Frontal cortex (tissue), 4 donors: ENCODE data around the gene GPR34. TPM values are rescaled to one million over a fixed set of nuclear protein-coding genes. Genes with fewer than 3 reads are reported as not detected.
"Not testable (repeated sequence)": the region's sequence is repeated elsewhere in the genome, so short reads cannot be mapped to it uniquely, and the experiment has no call there.

Experiments used
- DNase-seq, 2 donors: peaks; one replicate each; pipeline ENCODE4 v3.0.0; 2012; ENCODE audit warnings: low spot score in 2 of 2
- FAIRE-seq: peaks from 2 replicates; lab custom pipeline; 2012; peaks lifted over from hg19 to GRCh38; lab: Jason Lieb, UNC
- total RNA-seq: library from RNA; depleted of rRNA; stranded (reverse); fragments of >200 nt; gene quantifications from one replicate; pipeline ENCODE4 v1.2.3, GENCODE V29; 2014
- donor health status: control.
- donor health status: control.
- donor health status: control.

The GPR34 gene
- total RNA-seq = 7.3 TPM

GRCh38 chrX:41688835-41689234 is at the start of gene GPR34:
Gene GPR34 (plus strand): TSS chrX:41688973. CDS start chrX:41695634, 6,661 bp downstream.
- FAIRE-seq (no peak), DNase-seq (no peak)

GRCh38 chrX:41646201-41646600 is 42.6 kb upstream of the GPR34 start:
- not testable (repeated sequence) for FAIRE-seq, DNase-seq

- FAIRE-seq = no peak
Measured at GRCh38 chrX:41653125-41653524, 35.6 kb upstream of the GPR34 start.

GRCh38 chrX:41655101-41655500 is 33.7 kb upstream of the GPR34 start:
- FAIRE-seq (no peak), DNase-seq (no peak)

More at GRCh38 chrX:41653125-41653524, 35.6 kb upstream of the GPR34 start:
- DNase-seq = no peak

GRCh38 chrX:41655631-41656030 is 33.1 kb upstream of the GPR34 start:
- DNase-seq = no peak
- FAIRE-seq = no peak

- FAIRE-seq (no peak), DNase-seq (no peak)
Measured at GRCh38 chrX:41661366-41662095, 27.2 kb upstream of the GPR34 start.

- DNase-seq = no peak
- no peak for FAIRE-seq
Measured at GRCh38 chrX:41664375-41664901, 24.3 kb upstream of the GPR34 start.

- DNase-seq (no peak), FAIRE-seq (no peak)
Measured at GRCh38 chrX:41664908-41665307, 23.9 kb upstream of the GPR34 start.

- DNase-seq (no peak), FAIRE-seq (no peak)
Measured at GRCh38 chrX:41665686-41666085, 23.1 kb upstream of the GPR34 start.

- no peak for FAIRE-seq
- no peak for DNase-seq
Measured at GRCh38 chrX:41666251-41666650, 22.5 kb upstream of the GPR34 start.

- no peak for FAIRE-seq
- no peak for DNase-seq
Measured at GRCh38 chrX:41667631-41668030, 21.1 kb upstream of the GPR34 start.

- DNase-seq (no peak), FAIRE-seq (no peak)
Measured at GRCh38 chrX:41670112-41670511, 18.7 kb upstream of the GPR34 start.

GRCh38 chrX:41671082-41671481 is 17.7 kb upstream of the GPR34 start:
- FAIRE-seq = no peak
- no peak for DNase-seq

GRCh38 chrX:41672643-41673042 is 16.1 kb upstream of the GPR34 start:
- FAIRE-seq = no peak
- DNase-seq = no peak

- not testable (repeated sequence) for DNase-seq, FAIRE-seq
Measured at GRCh38 chrX:41676361-41676760, 12.4 kb upstream of the GPR34 start.

GRCh38 chrX:41677183-41678060 is 11.4 kb upstream of the GPR34 start:
- FAIRE-seq (no peak), DNase-seq (no peak)

GRCh38 chrX:41684138-41684537 is 4.6 kb upstream of the GPR34 start:
- DNase-seq = no peak
- FAIRE-seq = no peak

GRCh38 chrX:41684940-41685339 is 3.8 kb upstream of the GPR34 start:
- DNase-seq (no peak), FAIRE-seq (no peak)

GRCh38 chrX:41686788-41687187 is 2.0 kb upstream of the GPR34 start:
- no peak for DNase-seq
- FAIRE-seq = no peak

GRCh38 chrX:41688156-41688555 is 617 bp upstream of the GPR34 start:
- FAIRE-seq (no peak), DNase-seq (no peak)

- FAIRE-seq = no peak
Measured at GRCh38 chrX:41689711-41690110, 938 bp downstream of the GPR34 start.

More at GRCh38 chrX:41689711-41690110, 938 bp downstream of the GPR34 start:
- DNase-seq = no peak
